H1 (cell line): Measurements from ENCODE around the gene HMCN1. TPM values are rescaled to one million over a fixed set of nuclear protein-coding genes. Genes with fewer than 3 reads are reported as not detected.

ENCODE experiments used
- BCL11A ChIP-seq, 2 experiments: IDR thresholded peaks; one replicate each; pipeline ENCODE4 v1.6.1; 2011; ENCODE audit warnings: low read depth in 2 of 2, low read length in 2 of 2, mild to moderate bottlenecking in 2 of 2
- CHD7 ChIP-seq: fragments of 300-600 bp; sonication (generic); IDR thresholded peaks from 2 replicates; pipeline ENCODE4 v1.7.1; 2012; ENCODE audit warnings: low read length, moderate library complexity, mild to moderate bottlenecking, inconsistent platforms; ENCODE audit not compliant: insufficient replicate concordance
- polyA plus RNA-seq, 7 experiments: library from polyadenylated mRNA; depleted of rRNA in 3 of 7; stranded (reverse) in 5 of 7; unstranded in 2 of 7; fragments of >200 nt in 5 of 7; fragments of 200-250 nt in 2 of 7; gene quantifications; 1 replicate in 5 of 7; 2 replicates in 1 of 7; 4 replicates in 1 of 7; pipeline versions ENCODE4 v1.2.1 to v1.2.3, GENCODE V29; 2011 to 2013; ENCODE audit warnings: missing spikeins in 2 of 7, mixed read lengths in 2 of 7
- total RNA-seq: library from RNA; stranded (reverse); fragmentation: NEBNext Ultra II Directional; extraction: Animal tissue kit (Norgen Biotek cat#: 25700); gene quantifications from 2 replicates; pipeline ENCODE4 v1.2.1, GENCODE V29; 2021

HMCN1 gene
- total and polyA plus RNA-seq, 2 of the 8 experiments (the other 6 are each of a cell fraction or from before 2014, with no cell fraction given) = 13.8 to 14.6 TPM

GRCh38 chr1:185816460-185816859 is 82.3 kb downstream of the HMCN1 start (continued):
- TF ChIP-seq CHD7 = no peak
- TF ChIP-seq BCL11A (IDR thresholded peaks at IDR 0.05; ENCODE audit: low read depth in 2 of 2, low read length in 2 of 2) = no peak
